Islet of Langerhans (tissue), 1 donor: Measurements from ENCODE around the gene TMEM9.

Experiments
- FAIRE-seq: peaks from one replicate; lab custom pipeline; 2011; peaks lifted over from hg19 to GRCh38; lab: Jason Lieb, UNC

TMEM9 gene

DNA sequence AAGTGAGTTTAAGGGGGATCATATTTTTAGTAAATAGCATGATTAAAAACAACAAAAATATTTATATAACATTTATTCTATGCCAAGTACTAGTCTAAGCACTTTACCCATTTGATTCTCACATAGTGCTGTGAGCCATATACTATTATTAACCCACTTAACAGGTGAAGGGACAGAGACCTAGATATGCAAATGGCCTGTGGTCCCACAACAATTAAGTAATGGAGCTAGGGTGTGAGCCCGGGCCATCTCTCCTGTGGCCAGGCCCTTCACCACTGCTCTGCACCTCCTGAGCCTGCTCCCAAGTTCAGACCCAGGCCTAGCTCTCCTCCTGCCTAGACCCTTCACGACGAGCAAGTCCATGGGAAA is 27.8 kb downstream of the TMEM9 start:
- no peak for FAIRE-seq

DNA sequence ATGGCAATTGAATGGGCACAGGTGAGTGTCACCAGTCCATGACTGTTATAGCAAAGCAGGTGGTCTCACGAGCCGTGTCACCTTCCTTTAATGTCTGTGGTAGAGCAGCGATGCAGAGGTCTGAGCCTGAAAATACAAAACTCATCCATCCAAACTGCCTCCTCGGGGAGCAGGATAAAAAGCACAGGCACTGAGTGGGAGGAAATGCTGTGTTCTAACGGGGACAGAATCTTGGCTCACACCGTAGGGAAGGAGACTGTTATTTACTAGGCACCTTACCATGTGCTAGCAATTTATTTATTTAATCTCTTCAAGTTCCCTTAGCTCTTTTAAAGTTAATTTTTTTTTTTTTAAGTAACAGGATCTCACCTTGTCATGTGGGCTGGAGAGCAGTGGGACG is 28.5 kb downstream of the TMEM9 start:
- no peak for FAIRE-seq

- no peak for FAIRE-seq
Measured at GRCh38 chr1:201125019-201125418, 29.3 kb downstream of the TMEM9 start.

GRCh38 chr1:201123866-201124265 is 30.4 kb downstream of the TMEM9 start:
- no peak for FAIRE-seq

- FAIRE-seq: no peak
Measured at GRCh38 chr1:201122321-201122957, 31.8 kb downstream of the TMEM9 start.

DNA sequence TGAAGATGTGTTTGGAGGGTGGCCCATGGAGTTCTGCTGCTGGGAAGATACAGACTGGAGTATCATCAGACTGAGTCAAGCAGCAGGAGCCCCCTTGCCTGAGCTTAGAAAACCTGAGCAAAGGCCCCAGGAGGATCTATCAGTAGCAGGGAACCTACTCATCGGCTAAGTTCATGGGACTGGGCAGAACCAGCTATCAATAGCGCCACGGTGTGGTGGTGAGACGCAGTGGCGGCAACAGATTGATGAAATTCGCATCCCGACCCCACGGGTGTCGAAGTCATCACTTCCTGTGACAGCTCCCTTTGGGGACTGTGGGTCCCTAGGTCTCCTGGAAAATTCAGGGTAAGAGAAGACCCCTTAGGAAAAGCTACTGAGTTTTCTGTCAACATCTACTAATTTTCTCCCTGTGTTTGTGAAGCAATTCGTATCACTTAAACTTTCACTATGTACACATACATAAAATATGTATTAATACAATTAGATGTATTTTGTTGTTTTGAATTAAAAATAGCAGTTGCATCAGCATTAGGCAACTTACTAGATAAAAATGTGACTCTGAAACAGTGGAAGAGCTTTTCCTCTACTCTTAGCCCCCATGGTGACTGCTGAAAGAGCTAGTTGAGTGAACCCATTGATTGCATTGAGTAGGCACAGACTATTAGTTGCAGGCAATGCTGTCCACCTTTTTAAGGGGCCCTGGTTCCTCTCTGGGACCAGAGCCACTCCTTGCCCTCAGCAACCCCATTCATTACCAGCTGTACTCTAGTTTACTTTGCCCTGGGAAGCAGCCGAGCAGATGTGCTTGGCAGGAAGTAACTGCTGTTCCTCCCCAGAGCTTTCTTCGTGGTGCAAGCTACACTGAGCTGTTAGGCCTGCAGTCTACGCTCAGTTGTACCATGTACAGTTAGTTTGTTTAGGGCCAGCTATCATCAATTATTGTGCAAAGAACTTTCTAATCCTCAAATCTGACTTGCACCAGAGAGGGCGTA is 34.8 kb downstream of the TMEM9 start:
- no peak for FAIRE-seq

DNA sequence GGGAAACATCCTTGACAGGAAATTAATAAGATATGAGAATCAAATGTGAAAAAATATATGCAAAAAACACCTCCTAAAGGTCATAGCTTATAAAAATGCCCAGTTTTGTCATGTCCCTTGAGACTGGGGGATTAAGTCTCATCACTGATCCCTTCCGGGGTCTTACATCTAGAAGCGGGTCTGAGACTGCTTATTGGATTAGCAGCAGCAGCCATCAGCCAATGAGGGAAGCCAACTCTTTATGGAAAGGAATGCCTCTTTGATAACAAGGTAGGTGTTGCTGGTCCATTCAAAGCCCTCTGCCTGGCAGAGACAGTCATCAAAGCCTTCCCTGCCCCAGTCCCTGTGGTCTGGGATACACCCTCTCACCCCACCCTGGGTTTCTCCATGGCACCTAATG is 38.2 kb downstream of the TMEM9 start:
- no peak for FAIRE-seq

DNA sequence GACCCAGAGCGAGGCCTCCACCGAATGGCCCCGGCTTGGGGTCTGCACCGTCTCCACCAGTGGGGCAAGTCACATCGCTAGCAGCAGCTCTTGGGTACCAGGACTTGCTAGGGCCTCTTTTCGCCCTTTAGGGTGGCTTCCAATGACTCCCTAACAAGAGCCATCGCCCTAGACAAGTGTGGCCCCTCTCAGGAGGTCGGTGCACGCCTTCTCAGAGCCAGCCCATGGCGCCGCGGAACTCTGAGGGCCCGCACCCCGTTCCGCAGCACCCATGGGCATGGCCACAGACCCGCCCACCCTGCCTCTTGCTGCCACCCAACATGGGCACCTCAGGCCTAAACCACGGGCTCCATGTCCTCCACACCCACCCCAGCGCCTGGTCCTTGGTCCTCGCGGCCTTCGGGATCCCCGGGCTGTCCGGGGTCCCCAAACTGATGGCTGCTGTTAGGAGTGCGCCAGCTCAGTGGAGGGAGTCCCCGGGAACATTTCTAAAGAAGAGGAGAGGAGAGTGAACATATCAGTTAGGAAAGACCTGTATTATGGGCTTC is 38.8 kb downstream of the TMEM9 start:
- FAIRE-seq: no peak

- no peak for FAIRE-seq
Measured at GRCh38 chr1:201114245-201115131, 39.8 kb downstream of the TMEM9 start.

GRCh38 chr1:201113451-201114244 is 40.6 kb downstream of the TMEM9 start:
- FAIRE-seq: peak; percentile 91

- no peak for FAIRE-seq
Measured at GRCh38 chr1:201112926-201113325, 41.3 kb downstream of the TMEM9 start.

- FAIRE-seq: no peak
Measured at GRCh38 chr1:201112173-201112731, 42.0 kb downstream of the TMEM9 start, which contains the start of gene CACNA1S. Gene CACNA1S, minus strand, starts transcription at chr1:201112426. Its CDS starts 87 bp downstream, at chr1:201112339.

DNA sequence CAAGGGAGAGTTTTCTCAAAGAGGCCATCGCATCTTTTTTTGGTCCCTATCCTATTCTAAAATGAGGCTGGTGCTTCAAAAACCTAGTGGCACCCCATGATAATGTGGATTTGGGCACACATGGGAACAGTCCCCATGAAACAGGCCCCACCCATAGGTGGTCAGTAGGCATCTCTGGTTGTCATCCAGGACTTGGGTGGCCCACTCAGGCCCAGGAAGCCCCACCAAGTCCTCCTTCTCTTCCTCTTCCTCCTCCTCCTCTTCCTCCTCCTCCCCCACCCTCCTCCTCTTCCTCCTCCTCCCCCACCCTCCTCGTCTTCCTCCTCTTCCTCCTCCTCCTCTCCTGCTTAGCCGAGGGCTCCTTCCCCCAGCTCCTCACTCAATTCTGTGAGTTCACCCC is 42.6 kb downstream of the TMEM9 start:
- FAIRE-seq: no peak

DNA sequence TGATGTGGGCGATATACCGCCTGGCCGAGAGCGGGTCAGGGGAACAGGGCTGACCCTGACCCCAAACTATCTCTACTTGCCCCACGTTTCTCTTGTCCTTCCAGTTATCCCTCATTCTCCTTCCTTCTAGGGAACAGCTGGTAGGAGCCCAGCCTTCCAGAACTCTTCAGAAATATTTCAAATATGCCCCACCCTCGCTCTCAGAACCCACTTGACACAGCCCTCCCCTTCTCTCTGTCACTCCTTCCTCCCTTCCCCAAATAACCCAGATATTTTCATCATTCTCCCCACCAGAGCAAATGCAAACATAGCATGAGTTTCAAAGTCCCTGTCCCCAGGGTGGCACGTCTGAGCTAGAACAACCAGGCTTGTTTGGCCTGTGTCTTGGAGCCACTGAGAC is 43.1 kb downstream of the TMEM9 start:
- FAIRE-seq: no peak

- FAIRE-seq: no peak
Measured at GRCh38 chr1:201110616-201111015, 43.7 kb downstream of the TMEM9 start.

DNA sequence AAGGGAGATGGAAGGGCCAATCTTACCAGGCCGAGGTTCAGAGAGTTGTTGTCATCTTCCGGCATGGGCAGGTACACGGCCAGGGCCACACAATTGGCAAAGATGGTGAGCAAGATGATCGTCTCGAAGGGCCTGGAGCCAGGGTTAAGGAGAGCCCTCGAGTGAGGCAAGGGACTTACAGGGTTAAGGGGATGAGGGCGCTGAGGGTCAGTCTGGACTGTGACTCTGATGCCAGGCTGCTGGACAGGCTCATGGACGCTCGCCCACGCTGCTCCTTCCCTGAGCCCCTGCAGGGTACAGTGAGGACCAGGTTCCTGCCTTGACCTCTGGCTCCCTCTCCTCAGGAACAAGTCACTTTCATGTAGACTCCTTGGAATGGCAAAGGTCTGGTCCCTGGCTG is 44.1 kb downstream of the TMEM9 start:
- no peak for FAIRE-seq

- FAIRE-seq: no peak
Measured at GRCh38 chr1:201109651-201110050, 44.6 kb downstream of the TMEM9 start.

- FAIRE-seq: no peak
Measured at GRCh38 chr1:201108614-201109013, 45.7 kb downstream of the TMEM9 start.

DNA sequence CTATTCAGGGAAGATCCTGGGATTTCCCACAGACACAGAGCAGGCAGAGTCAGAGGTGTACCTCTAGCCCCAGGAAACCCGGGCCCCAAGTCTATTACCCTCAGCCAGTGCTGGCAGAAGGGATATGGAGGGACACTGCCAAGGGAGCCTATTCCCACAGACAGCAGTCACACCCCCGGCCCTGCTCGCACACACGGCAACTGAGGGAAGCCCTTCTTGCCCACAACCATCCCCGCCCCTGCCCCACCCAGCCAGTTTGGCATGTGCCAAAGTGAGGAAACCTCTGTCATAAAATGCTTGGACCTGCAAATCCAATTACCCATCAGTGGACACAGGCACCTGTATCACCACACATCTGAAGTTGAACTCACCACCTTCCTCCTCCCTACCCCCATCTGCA is 48.6 kb downstream of the TMEM9 start:
- no peak for FAIRE-seq

GRCh38 chr1:201104141-201104540 is 50.1 kb downstream of the TMEM9 start:
- FAIRE-seq: no peak

DNA sequence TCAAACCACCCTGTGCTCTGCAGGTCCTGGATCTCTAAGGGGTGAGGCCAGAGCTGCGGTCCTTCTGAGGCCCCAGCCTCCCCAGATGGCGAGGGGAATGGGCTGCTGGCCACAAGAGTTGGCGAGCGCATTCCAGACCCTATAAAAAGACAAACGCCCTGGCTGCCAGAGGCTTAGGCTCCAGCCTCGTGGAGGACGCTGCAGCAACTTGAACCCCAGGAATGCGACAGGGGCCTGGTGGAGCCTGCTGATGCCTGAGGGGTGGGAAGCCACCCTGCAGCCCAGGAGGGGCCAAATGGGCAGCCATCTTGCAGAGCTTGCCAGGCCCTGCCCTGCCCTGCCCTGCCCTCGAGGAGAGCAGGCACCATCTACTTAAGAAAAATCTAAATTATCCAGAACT is 50.6 kb downstream of the TMEM9 start:
- FAIRE-seq: no peak
